Panc1 (cell line): ENCODE data around the gene KCTD13. TPM values are rescaled to one million over a fixed set of nuclear protein-coding genes. Genes with fewer than 3 reads are reported as not detected.

Experiments
- ATAC-seq: fragments of 200-7000 bp; cut with Tn5 transposase; 2 replicates; pipeline ENCODE4 v1.9.1; 2020; ENCODE audit warnings: mild to moderate bottlenecking, moderate library complexity
- BruUV-seq: library from RNA; stranded (reverse); fragments of 400-500 nt; replicated peaks from 2 replicates; lab custom pipeline; 2021; lab: Mats Ljungman, UMichigan
- CTCF ChIA-PET: fragments of 300-600 bp; sonication (Branson Sonifier 250); formaldehyde crosslinking; loops from one replicate; lab custom pipeline; 2022; ENCODE audit warnings: antibody characterized with exemption; lab: Charles Lee
- POLR2A ChIA-PET: fragments of 300-600 bp; sonication (Branson Sonifier 250); formaldehyde crosslinking; loops from one replicate; lab custom pipeline; 2022; ENCODE audit warnings: antibody characterized with exemption; lab: Charles Lee
- DNase-seq: peaks from one replicate; pipeline ENCODE4 v3.0.0-alpha.2; 2010; ENCODE audit warnings: low read depth, low spot score
- H3K27ac ChIP-seq: 2 replicates; pipeline ENCODE4 v1.5.1; 2011; ENCODE audit warnings: mild to moderate bottlenecking, low read length, inconsistent platforms
- H3K27me3 ChIP-seq: fragments of 200-500 bp; sonication (Bioruptor generic); 2 replicates; pipeline ENCODE4 v1.6.0; 2014; ENCODE audit warnings: low read length, inconsistent platforms; ENCODE audit not compliant: control insufficient read depth, insufficient read depth
- H3K36me3 ChIP-seq: fragments of 200-500 bp; sonication (Bioruptor generic); 2 replicates; pipeline ENCODE4 v1.5.1; 2014; ENCODE audit warnings: inconsistent platforms, mild to moderate bottlenecking, low read length, moderate library complexity; ENCODE audit not compliant: control insufficient read depth, insufficient read depth
- H3K4me1 ChIP-seq: 2 replicates; pipeline ENCODE4 v1.5.1; 2011; ENCODE audit warnings: inconsistent platforms, mild to moderate bottlenecking, low read length, moderate library complexity; ENCODE audit not compliant: control insufficient read depth, insufficient read depth
- H3K4me3 ChIP-seq, 2 experiments: 2 replicates each; pipeline ENCODE4 v1.5.1; 2011 to 2012; ENCODE audit warnings: low read depth in 2 of 2, low read length in 2 of 2, mild to moderate bottlenecking in 2 of 2, inconsistent platforms in 1 of 2, moderate library complexity in 1 of 2
- H3K9me3 ChIP-seq: fragments of 200-500 bp; sonication (Bioruptor generic); 2 replicates; pipeline ENCODE4 v1.5.1; 2014; ENCODE audit warnings: low read depth, mild to moderate bottlenecking, inconsistent platforms, low read length, moderate library complexity; ENCODE audit not compliant: control insufficient read depth, insufficient read depth
- CTCF ChIP-seq: fragments of 450-650 bp; IDR thresholded peaks from 2 replicates; pipeline ENCODE4 v1.5.1; 2017; ENCODE audit warnings: mild to moderate bottlenecking
- POLR2AphosphoS5 ChIP-seq: IDR thresholded peaks from 2 replicates; pipeline ENCODE4 v1.6.1; 2012; ENCODE audit warnings: mild to moderate bottlenecking, low read depth, low read length, moderate library complexity
- REST ChIP-seq, 2 experiments: IDR thresholded peaks; 2 replicates each; pipeline ENCODE4 v1.6.1; 2011 to 2012; ENCODE audit warnings: low read depth in 2 of 2, control low read depth in 1 of 2, low read length in 1 of 2, mild to moderate bottlenecking in 1 of 2, moderate library complexity in 1 of 2; ENCODE audit not compliant: insufficient read depth in 1 of 2
- SIN3A ChIP-seq: IDR thresholded peaks from 2 replicates; pipeline ENCODE4 v1.6.1; 2012; ENCODE audit warnings: low read depth, mild to moderate bottlenecking, low read length, moderate library complexity, borderline replicate concordance; ENCODE audit not compliant: insufficient read depth
- TCF7L2 ChIP-seq: IDR thresholded peaks from 2 replicates; pipeline ENCODE4 v1.6.1; 2011; ENCODE audit warnings: mild to moderate bottlenecking, low read depth, low read length, inconsistent platforms
- in situ Hi-C: cut with HindIII; loops from 2 replicates; pipeline ENCODE4 v1.10.0; 2016; ENCODE audit warnings: low sequenced_read_pairs, low pct_unique_long_range_greater_than_20kb
- intact Hi-C: fragments of 100-400 bp; cut with micrococcal nuclease; formaldehyde crosslinking; loops from one replicate; pipeline ENCODE4 v1.10.0; 2022; ENCODE audit not compliant: unreplicated experiment
- total RNA-seq: library from RNA; stranded (reverse); gene quantifications from one replicate; pipeline ENCODE4 v1.2.1, GENCODE V29; 2021; ENCODE audit not compliant: unreplicated experiment

Gene KCTD13
- total RNA-seq, 1 experiment from 2014 or later, result 45.7 TPM

- Histone ChIP-seq H3K36me3 (no peaks in the 10 kb centered on the region), H3K9me3 (no peaks in the 10 kb centered on the region), H3K27me3 (no peaks in the 10 kb centered on the region), H3K27ac (no peak overlapping the region), H3K4me1 (no peaks in the 10 kb centered on the region), H3K4me3 (no peak overlapping the region)
- CTCF ChIA-PET, result no interaction called here
- POLR2A ChIA-PET, result no interaction called here
- no peak for DNase-seq
- ATAC-seq, result no peak
- in situ Hi-C loops, result no loop called here
- no TSS peak for BruUV-seq
- TF ChIP-seq TCF7L2 (no peak), REST (IDR thresholded peaks at IDR 0.05; ENCODE audit: insufficient read depth in 1 of 2, low read depth in 2 of 2, low read length in 1 of 2) (no peak)
- intact Hi-C loops, result no loop called here
These were observed 65.8 kb downstream of the KCTD13 start for GRCh38 chr16:29860218-29860617.

GRCh38 chr16:29858974-29859373 is 67.1 kb downstream of the KCTD13 start:
- TF ChIP-seq POLR2AphosphoS5 (no peak), TCF7L2 (no peak), CTCF (no peak), REST (IDR thresholded peaks at IDR 0.05; ENCODE audit: insufficient read depth in 1 of 2, low read depth in 2 of 2, low read length in 1 of 2) (no peak), SIN3A (no peak)
- ChIA-PET CTCF (no interaction called here), POLR2A (no interaction called here)
- Histone ChIP-seq H3K4me3 (no peak overlapping the region), H3K36me3 (no peaks in the 10 kb centered on the region), H3K9me3 (no peaks in the 10 kb centered on the region), H3K4me1 (no peaks in the 10 kb centered on the region), H3K27me3 (no peaks in the 10 kb centered on the region), H3K27ac (no peak overlapping the region)
- intact Hi-C loops (no loop called here), in situ Hi-C loops (no loop called here)
- ATAC-seq (no peak), DNase-seq (no peak)
- no TSS peak for BruUV-seq
